A549 treated with DMSO at 1 μM for 4 hours (cell line): ENCODE measurements around the gene PPTC7. TPM values are rescaled to one million over a fixed set of nuclear protein-coding genes. Genes with fewer than 3 reads are reported as not detected.

Experiments used
- total RNA-seq: library from RNA; stranded (reverse); fragments of 200-300 nt; extraction: Qiagen RNA extraction; gene quantifications from 5 replicates; pipeline ENCODE4 v1.2.3, GENCODE V29; 2022; ENCODE audit warnings: low read depth

PPTC7 gene, protein sequence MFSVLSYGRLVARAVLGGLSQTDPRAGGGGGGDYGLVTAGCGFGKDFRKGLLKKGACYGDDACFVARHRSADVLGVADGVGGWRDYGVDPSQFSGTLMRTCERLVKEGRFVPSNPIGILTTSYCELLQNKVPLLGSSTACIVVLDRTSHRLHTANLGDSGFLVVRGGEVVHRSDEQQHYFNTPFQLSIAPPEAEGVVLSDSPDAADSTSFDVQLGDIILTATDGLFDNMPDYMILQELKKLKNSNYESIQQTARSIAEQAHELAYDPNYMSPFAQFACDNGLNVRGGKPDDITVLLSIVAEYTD
- total RNA-seq, result 18.0 to 25.2 TPM (median 22.3 TPM) in 5 replicates

DNA sequence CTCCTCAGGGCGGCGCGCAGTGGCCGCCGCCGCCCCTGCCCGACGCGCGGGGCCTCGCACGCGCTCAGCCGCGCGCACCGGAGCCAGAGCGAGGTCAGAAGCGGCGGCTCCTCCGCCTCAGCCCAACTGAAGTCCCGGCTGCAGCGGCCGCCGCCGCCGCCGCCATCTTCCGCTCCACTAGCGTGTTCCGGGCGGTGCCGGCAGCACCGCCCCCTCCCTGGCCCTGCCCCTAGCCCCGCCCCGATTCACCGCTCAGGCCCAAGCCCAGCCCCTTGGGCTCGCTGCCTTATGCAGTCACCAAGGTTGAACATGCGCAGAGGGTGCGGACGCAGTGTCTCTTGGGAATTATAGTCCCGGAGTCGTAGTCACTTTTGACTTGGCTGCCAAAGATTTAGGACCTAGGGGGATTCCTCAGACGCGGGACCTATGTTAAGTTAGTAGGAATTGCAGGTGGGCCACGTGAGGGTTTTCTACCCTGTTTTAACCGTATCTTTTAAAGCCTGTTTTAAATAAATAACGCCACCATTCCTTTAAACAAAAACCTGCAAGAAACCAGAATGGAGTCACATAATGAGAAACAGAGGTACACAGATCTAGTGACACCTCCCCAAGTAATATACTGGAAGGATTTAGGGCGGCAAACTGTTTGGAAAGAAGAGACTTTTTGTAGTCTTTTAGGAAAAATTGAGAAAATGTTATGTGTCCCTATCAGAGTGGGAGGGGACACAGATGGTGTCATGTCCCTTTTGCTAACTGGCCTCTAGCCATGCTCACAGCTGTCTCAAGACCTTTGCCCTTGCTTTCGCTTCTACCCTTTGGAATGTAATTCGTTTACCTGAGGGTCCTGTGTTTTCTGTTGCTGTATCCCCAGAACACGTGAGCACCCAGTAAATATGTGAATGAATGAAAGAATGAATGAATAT is at the start of gene PPTC7:
Gene PPTC7, minus strand, starts transcription at position 182 of the 923 bp plus-strand sequence. CDS start 287 bp downstream, outside the sequence.

DNA sequence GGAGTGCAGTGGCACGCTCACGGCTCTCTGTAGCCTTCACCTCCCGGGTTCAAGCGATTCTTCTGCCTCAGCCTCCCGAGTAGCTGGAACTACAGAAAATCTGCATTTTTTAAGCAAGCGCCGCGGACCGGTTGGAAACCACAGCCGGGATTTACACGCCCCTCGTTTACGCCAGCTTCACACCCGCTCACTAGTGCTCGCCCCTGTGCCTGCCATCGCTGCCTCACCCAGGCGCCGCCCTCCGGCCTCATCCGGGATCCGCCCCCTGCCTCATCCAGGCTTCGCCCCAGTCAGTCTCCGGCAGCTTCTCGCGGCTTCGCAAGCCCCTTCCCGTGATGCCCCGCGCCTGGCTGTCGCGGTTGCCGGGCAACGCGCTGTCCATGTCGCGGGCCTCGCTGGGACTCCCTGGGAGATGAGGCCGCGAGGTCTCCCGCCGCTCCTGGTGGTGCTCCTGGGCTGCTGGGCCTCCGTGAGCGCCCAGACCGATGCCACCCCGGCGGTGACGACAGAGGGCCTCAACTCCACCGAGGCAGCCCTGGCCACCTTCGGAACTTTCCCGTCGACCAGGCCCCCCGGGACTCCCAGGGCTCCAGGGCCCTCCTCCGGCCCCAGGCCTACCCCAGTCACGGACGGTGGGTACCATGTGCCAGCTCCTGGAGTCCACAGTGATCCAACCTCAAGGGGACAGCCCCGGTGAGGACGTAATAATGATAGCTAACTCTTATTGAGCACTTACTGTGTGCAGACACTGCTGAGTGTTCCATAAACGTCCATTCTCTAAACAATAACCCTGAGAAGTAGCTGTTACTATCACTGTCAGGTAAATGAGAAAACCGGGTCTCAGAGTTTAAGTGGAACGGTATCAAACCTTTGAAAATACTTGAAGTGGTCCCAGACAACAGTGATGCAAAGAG is 30.9 kb upstream of the PPTC7 start, which contains the start of gene TCTN1:
Gene TCTN1, plus strand, starts transcription at position 359 of the 914 bp plus-strand sequence. Its CDS starts 54 bp downstream, at position 413.

DNA sequence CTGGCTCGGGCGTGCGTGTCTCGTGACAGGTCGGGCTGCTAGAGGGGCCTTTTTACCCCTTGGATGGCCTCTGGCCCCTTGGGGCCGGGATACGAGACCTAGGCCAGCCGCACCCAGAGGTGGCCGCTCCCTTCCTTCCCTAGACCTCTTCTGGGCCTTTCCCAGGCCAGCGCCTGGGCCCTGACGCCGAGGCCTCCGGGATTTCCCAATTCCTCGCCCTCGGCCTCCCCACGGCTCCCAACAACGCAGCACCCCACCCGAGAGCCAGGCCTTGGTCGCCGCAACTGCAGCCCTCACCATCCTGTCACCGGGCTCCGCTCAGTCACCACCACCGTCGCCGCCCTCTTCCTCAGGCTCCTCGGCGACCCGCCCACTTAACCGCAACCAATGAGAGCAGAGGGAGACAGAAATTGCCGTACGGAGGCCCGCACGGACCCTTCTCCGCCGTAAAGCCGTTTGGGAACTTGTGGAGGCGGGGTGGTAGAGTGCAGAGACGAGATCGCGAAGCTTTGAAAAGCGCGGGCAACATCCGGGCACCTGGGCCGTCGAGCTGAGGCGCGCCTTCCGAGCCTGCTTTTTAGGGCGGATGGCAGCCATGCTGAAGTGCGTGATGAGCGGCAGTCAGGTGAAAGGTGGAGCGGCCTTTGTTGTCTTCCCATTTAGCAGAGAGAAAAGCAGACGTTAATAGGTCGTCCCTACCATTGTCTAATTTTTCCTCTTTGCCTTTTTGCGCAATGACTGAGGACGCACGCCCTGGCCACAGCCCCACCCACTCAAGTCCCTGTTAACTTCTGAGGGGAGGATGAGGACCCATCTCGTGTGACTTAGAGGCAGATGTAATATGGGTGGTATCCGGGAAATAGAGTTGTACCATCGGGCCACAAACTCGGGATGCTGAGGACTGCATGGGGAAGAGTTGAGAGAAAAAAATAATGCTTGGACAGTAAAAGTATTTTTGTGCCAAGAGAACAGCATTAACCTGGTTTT is 81.1 kb downstream of the PPTC7 start, which contains the start of the genes RAD9B and VPS29:
Gene RAD9B, plus strand, starts transcription at position 580 of the 987 bp plus-strand sequence. Its CDS starts 7 bp downstream, at position 587.
Gene VPS29, minus strand, starts transcription at position 360 of the 987 bp plus-strand sequence. Its CDS starts 60 bp downstream, at position 300.

Other genes starting within 250 kb of the PPTC7 start
- 52.1 to 59.3 TPM (median 58.1 TPM) in 5 replicates for gene ANAPC7, start 179.6 kb downstream of the PPTC7 start, total RNA-seq
- gene ARPC3, start 133.0 kb downstream of the PPTC7 start, total RNA-seq, result 418 to 687 TPM (median 460 TPM) in 5 replicates
- 23.9 to 37.1 TPM (median 35.0 TPM) in 5 replicates for gene GPN3, start 115.1 kb downstream of the PPTC7 start, total RNA-seq
- 16.4 to 23.2 TPM (median 20.8 TPM) in 5 replicates for gene FAM216A, start 114.5 kb downstream of the PPTC7 start, total RNA-seq
- gene VPS29, start 81.2 kb downstream of the PPTC7 start, total RNA-seq, result 135 to 153 TPM (median 148 TPM) in 5 replicates
- gene RAD9B, start 81.0 kb downstream of the PPTC7 start, total RNA-seq, result 0.08 to 0.46 TPM (median 0.20 TPM) in 5 replicates
- 25.4 to 38.2 TPM (median 32.2 TPM) in 5 replicates for gene TCTN1, start 30.8 kb upstream of the PPTC7 start, total RNA-seq
- gene HVCN1, start 105.8 kb upstream of the PPTC7 start, total RNA-seq, result 0.48 to 0.81 TPM (median 0.62 TPM) in 5 replicates
- gene PPP1CC, start 159.6 kb upstream of the PPTC7 start, total RNA-seq, result 119 to 159 TPM (median 154 TPM) in 5 replicates